K562 (cell line): ENCODE measurements around the gene ACE. TPM values are rescaled to one million over a fixed set of nuclear protein-coding genes. Genes with fewer than 3 reads are reported as not detected.
A peak's percentile ranks its signal among the peaks of the same experiment; 100 is the strongest.

ENCODE experiments used
- ATF1 ChIP-seq, 2 experiments: fragments of 450-650 bp in 1 of 2; IDR thresholded peaks; 2 replicates each; pipeline ENCODE4 v1.6.1; 2016; ENCODE audit warnings: missing compliant biosample characterization in 1 of 2, missing genetic modification characterization in 1 of 2
- BHLHE40 ChIP-seq: IDR thresholded peaks from 2 replicates; pipeline ENCODE4 v1.6.1; 2011; ENCODE audit warnings: low read length, improper control_type of control experiment
- DMBX1 ChIP-seq: fragments of 250-450 bp; sonication (Bioruptor Pico); IDR thresholded peaks from 2 replicates; pipeline ENCODE4 v1.8.0; 2022; ENCODE audit warnings: inconsistent platforms, mild to moderate bottlenecking, moderate library complexity, borderline replicate concordance
- KLF1 ChIP-seq: fragments of 450-650 bp; IDR thresholded peaks from 2 replicates; pipeline ENCODE4 v1.6.1; 2016; ENCODE audit warnings: missing genetic modification characterization, missing compliant biosample characterization
- NR4A1 ChIP-seq, 2 experiments: fragments of 250-450 bp in 1 of 2; fragments of 450-650 bp in 1 of 2; sonication (Bioruptor Pico) in 1 of 2; IDR thresholded peaks; 2 replicates each; pipeline versions ENCODE4 v1.4.0 to v1.6.1; 2016 to 2020; ENCODE audit warnings: mild to moderate bottlenecking in 2 of 2, missing compliant biosample characterization in 1 of 2, missing genetic modification characterization in 1 of 2, moderate library complexity in 1 of 2
- PCBP1 ChIP-seq: fragments of 200-400 bp; formaldehyde crosslinking; IDR thresholded peaks from 2 replicates; pipeline ENCODE4 v1.6.1; 2018; ENCODE audit warnings: mild to moderate bottlenecking, low read depth, low read length; ENCODE audit not compliant: poor library complexity, severe bottlenecking
- POLR2AphosphoS2 ChIP-seq: IDR thresholded peaks from 2 replicates; pipeline ENCODE4 v1.6.1; 2012; ENCODE audit warnings: low read length, improper control_type of control experiment
- RB1 ChIP-seq: fragments of 450-650 bp; IDR thresholded peaks from 2 replicates; pipeline ENCODE4 v1.6.1; 2017; ENCODE audit warnings: low read depth, mild to moderate bottlenecking
- RBBP5 ChIP-seq: fragments of 200-600 bp; sonication (generic); IDR thresholded peaks from 2 replicates; pipeline ENCODE4 v1.6.1; 2012; ENCODE audit warnings: borderline replicate concordance, mild to moderate bottlenecking, low read length, control low read depth, inconsistent platforms; ENCODE audit not compliant: insufficient read depth, poor library complexity, severe bottlenecking
- ZBTB17 ChIP-seq: fragments of 450-650 bp; formaldehyde crosslinking; IDR thresholded peaks from 2 replicates; pipeline ENCODE4 v1.4.0; 2020; ENCODE audit warnings: mild to moderate bottlenecking
- ZNF124 ChIP-seq: sonication (generic); formaldehyde crosslinking; IDR thresholded peaks from 2 replicates; pipeline ENCODE4 v1.8.1; 2022; ENCODE audit warnings: missing genetic modification reagents
- ZNF766 ChIP-seq: fragments of 200-800 bp; sonication (Bioruptor generic); conservative IDR thresholded peaks from 2 replicates; pipeline ENCODE4 v1.6.1; 2016; ENCODE audit warnings: missing genetic modification characterization, missing compliant biosample characterization
- ZNF778 ChIP-seq: fragments of 450-650 bp; formaldehyde crosslinking; IDR thresholded peaks from 2 replicates; pipeline ENCODE4 v1.4.0; 2020; ENCODE audit warnings: mild to moderate bottlenecking, moderate library complexity
- polyA plus RNA-seq, 8 experiments: library from polyadenylated mRNA; depleted of rRNA in 4 of 8; stranded (reverse) in 5 of 8; unstranded in 3 of 8; fragments of >200 nt; fragmentation: Nextera tagmentation in 2 of 8; fragmentation: Illumina TruSeq in 1 of 8; extraction: Ambion mirVana in 2 of 8; extraction: Trizol in 1 of 8; gene quantifications; 2 replicates each; pipeline versions ENCODE4 v1.2.1 to v1.2.3, GENCODE V29; 2011 to 2014; ENCODE audit warnings: inconsistent platforms in 1 of 8, missing spikeins in 1 of 8
- total RNA-seq, 7 experiments: library from RNA; depleted of rRNA in 6 of 7; stranded (reverse); fragments of >200 nt in 6 of 7; fragmentation: Illumina TruSeq in 2 of 7; extraction: Trizol in 2 of 7; gene quantifications; 2 replicates each; pipeline versions ENCODE4 v1.2.1 to v1.2.3, GENCODE V29; 2011 to 2021; ENCODE audit warnings: low replicate concordance in 1 of 7
- TF ChIP-seq, protein P1 (sequence below): sonication (generic); formaldehyde crosslinking; IDR thresholded peaks from 2 replicates; pipeline ENCODE4 v1.8.0; 2022; ENCODE audit warnings: missing genetic modification reagents, mild to moderate bottlenecking, borderline replicate concordance
- TF ChIP-seq, protein P2 (sequence below): fragments of 150-350 bp; IDR thresholded peaks from 2 replicates; pipeline ENCODE4 v1.6.1; 2014; ENCODE audit warnings: low read depth, mild to moderate bottlenecking, low read length, borderline replicate concordance
- TF ChIP-seq, protein P3 (sequence below), 2 experiments: fragments of 250-450 bp in 1 of 2; fragments of 450-650 bp in 1 of 2; sonication (Bioruptor Pico) in 1 of 2; IDR thresholded peaks; 2 replicates each; pipeline versions ENCODE4 v1.6.1 to v1.8.0; 2016 to 2021; ENCODE audit warnings: mild to moderate bottlenecking in 2 of 2, moderate library complexity in 2 of 2, missing compliant biosample characterization in 1 of 2, missing genetic modification characterization in 1 of 2

ACE gene
- total and polyA plus RNA-seq, 9 of the 15 experiments (the other 6 are each of a cell fraction or from before 2014, with no cell fraction given): 0.07 to 2.5 (median 0.47) TPM; not detected in 1

DNA sequence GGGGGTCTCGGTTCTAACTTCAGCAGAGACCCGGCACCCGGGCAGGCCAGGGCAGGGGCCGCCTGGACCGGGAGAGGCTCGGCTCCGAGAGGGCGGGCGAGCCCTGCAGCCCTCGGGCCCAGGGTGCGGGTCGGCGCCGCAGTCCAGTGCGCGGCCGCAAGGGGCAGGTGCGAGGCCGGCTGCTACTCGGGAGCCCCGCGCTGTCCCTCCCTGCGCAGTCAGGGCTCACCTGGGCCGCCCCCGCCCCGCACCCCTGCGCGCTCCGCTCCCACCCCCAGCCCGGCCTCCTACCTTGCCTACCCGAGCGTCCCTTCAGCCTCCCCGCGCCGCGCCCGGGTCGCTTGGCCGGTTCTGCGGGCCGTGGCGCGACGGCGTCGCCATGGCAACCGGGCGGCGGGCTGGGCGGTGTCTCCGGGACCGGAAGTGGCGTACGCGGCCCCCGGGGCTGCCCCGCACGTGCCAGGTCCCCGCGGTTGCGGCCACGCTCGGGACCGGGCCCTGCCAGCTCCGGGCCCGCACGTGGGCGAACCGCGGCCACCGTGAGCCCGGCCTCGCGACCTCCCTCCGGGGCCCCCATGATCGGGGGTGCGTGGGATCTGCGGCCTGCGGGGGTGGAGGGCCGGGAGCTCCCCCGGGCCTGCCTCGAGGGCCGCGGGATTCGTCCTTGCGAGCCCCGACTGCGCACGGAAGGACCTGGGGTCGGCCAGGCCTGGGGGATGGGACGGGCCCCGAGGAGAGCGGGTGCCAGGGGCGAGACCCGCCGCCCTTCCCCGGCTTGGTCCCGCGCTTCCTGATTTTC lies 30.7 kb upstream of the ACE start, which contains the start of gene CYB561 (continued):
- TF ChIP-seq ZBTB17 (peak; percentile 69; the same call in 1 of the 2 replicates), ZNF124 (CRISPR knock-in tag) (0 out of 2 replicates have a peak, but pooled peaks have one; percentile 70), NR4A1 (CRISPR knock-in tag; IDR thresholded peaks at IDR 0.05) (peak; percentile 82; the same call in 1 of the 2 replicates), NR4A1 (tag; IDR thresholded peaks at IDR 0.05) (peak; percentile 37), RB1 (peak; percentile 69; the same call in 1 of the 2 replicates), RBBP5 (peak; percentile 24), POLR2AphosphoS2 (no peak), ATF1 (CRISPR knock-in tag; IDR thresholded peaks at IDR 0.05) (no peak), ATF1 (tag; IDR thresholded peaks at IDR 0.05) (peak; percentile 80), KLF1 (tag) (peak; percentile 62; the same call in 1 of the 2 replicates), BHLHE40 (peak; percentile 99), ZNF766 (CRISPR knock-in tag) (0 out of 2 replicates have a peak, but pooled peaks have one; percentile 22), ZNF778 (CRISPR knock-in tag) (no peak), PCBP1 (peak; percentile 65), DMBX1 (CRISPR knock-in tag) (peak; percentile 74)
- TF ChIP-seq, protein P1, sequence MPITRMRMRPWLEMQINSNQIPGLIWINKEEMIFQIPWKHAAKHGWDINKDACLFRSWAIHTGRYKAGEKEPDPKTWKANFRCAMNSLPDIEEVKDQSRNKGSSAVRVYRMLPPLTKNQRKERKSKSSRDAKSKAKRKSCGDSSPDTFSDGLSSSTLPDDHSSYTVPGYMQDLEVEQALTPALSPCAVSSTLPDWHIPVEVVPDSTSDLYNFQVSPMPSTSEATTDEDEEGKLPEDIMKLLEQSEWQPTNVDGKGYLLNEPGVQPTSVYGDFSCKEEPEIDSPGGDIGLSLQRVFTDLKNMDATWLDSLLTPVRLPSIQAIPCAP (CRISPR knock-in tag): no peak
- TF ChIP-seq, protein P2, sequence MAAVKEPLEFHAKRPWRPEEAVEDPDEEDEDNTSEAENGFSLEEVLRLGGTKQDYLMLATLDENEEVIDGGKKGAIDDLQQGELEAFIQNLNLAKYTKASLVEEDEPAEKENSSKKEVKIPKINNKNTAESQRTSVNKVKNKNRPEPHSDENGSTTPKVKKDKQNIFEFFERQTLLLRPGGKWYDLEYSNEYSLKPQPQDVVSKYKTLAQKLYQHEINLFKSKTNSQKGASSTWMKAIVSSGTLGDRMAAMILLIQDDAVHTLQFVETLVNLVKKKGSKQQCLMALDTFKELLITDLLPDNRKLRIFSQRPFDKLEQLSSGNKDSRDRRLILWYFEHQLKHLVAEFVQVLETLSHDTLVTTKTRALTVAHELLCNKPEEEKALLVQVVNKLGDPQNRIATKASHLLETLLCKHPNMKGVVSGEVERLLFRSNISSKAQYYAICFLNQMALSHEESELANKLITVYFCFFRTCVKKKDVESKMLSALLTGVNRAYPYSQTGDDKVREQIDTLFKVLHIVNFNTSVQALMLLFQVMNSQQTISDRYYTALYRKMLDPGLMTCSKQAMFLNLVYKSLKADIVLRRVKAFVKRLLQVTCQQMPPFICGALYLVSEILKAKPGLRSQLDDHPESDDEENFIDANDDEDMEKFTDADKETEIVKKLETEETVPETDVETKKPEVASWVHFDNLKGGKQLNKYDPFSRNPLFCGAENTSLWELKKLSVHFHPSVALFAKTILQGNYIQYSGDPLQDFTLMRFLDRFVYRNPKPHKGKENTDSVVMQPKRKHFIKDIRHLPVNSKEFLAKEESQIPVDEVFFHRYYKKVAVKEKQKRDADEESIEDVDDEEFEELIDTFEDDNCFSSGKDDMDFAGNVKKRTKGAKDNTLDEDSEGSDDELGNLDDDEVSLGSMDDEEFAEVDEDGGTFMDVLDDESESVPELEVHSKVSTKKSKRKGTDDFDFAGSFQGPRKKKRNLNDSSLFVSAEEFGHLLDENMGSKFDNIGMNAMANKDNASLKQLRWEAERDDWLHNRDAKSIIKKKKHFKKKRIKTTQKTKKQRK: no peak
- TF ChIP-seq, protein P3, sequence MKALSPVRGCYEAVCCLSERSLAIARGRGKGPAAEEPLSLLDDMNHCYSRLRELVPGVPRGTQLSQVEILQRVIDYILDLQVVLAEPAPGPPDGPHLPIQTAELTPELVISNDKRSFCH (CRISPR knock-in tag; IDR thresholded peaks at IDR 0.05): no peak
- TF ChIP-seq, protein P3 (tag; IDR thresholded peaks at IDR 0.05): peak; percentile 62
